Body of pancreas (tissue), 4 donors: ENCODE data around the gene TCAIM.

Experiments used
- POLR2A ChIP-seq, 3 donors: fragments of 450-650 bp; IDR thresholded peaks; one replicate each; pipeline ENCODE4 v1.6.1; 2016; ENCODE audit warnings: antibody characterized with exemption in 3 of 3, mild to moderate bottlenecking in 2 of 3
- TF ChIP-seq, protein P1 (sequence below), 7 experiments: fragments of 450-650 bp in 4 of 7; fragments of 200-600 bp in 3 of 7; sonication (generic) in 3 of 7; IDR thresholded peaks; one replicate each; pipeline ENCODE4 v1.5.1; 2016 to 2019; ENCODE audit warnings: antibody characterized with exemption in 7 of 7

DNA sequence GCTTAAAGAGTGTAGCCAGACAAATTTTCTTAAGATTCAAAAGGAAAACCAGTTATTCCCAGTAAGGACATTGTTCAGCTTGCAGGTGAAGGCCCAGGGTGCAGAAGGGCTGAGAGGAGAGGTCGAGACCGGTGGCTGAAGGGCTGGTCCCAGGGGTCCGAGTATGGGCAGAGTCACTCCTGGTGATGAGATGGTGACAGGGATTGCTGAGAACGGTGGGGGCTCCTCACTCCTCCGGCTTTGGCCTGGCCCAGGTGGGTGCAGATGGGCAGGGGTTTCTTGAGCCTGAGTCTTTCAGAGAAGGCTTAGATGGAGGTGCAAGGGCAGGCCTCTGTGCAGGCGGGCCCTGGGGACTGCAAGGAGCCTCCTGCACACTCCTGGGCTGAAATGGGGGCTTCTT lies 82.7 kb downstream of the TCAIM start:
- TF ChIP-seq, protein P1, sequence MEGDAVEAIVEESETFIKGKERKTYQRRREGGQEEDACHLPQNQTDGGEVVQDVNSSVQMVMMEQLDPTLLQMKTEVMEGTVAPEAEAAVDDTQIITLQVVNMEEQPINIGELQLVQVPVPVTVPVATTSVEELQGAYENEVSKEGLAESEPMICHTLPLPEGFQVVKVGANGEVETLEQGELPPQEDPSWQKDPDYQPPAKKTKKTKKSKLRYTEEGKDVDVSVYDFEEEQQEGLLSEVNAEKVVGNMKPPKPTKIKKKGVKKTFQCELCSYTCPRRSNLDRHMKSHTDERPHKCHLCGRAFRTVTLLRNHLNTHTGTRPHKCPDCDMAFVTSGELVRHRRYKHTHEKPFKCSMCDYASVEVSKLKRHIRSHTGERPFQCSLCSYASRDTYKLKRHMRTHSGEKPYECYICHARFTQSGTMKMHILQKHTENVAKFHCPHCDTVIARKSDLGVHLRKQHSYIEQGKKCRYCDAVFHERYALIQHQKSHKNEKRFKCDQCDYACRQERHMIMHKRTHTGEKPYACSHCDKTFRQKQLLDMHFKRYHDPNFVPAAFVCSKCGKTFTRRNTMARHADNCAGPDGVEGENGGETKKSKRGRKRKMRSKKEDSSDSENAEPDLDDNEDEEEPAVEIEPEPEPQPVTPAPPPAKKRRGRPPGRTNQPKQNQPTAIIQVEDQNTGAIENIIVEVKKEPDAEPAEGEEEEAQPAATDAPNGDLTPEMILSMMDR (IDR thresholded peaks at IDR 0.05), result no peak
- TF ChIP-seq POLR2A (IDR thresholded peaks at IDR 0.05), result no peak
